NCI-H1417 (cell line): ENCODE data around the gene KSR1.

ENCODE experiments used
- DNase-seq, 3 experiments: peaks; one replicate each; lab custom pipeline; 2025; lab: John Stamatoyannopoulos, UW

The KSR1 gene

DNA sequence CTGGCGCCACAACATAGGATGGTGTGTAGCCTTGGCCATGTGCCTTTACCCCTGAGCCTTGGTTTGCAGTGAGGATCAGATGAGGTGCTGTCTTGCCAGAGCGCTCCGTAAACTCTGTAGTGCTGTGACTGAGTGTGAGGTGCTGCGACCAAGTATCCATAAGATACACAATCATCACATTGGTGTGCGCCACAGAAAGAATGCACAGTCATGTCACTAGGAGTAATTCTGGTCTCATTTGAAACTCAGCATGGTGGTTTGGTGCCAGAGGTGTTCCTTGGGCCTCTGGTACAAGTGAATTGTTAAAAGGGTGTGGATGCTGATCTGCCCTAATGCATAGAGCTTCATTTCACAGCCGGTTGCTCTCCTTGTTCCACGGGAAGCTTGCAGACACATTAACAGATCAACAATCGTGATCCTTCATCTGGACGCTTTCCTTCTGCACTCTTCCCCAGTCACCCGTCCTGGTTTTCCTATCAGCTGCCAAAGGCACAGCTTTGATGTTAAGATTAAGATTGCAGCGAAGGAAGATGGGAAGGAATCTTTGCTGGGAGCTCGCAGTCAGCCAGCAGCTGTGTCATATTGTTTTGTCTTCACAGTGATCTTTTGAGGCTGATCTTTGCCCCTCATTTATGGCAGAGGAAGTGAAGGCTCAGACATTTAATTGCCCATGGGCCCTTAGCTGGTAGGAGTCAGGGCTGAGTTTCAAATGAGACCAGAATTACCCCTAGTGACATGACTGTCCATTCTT, 79.1 kb downstream of the KSR1 start:
- DNase-seq: no peak

DNA sequence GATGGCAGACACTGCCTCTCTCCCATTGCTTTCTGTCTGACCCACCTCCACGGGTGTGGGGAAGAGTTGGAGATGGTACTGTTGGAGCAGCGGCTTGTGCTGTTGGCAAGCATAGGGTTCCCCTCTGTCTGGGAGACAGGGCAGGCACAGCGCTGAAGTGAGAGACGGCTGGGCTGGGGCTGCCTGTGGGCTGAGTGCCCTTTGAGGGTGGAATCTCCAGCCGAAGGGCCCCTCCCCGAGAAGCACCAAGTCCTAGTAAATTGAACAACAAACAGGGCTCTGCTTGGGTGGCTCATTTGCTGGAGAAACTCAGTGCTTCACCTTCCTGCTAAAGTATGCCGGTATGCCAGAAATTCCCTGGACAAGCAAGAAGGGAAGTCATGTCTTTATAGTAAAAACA, 79.7 kb downstream of the KSR1 start:
- no peak for DNase-seq

DNA sequence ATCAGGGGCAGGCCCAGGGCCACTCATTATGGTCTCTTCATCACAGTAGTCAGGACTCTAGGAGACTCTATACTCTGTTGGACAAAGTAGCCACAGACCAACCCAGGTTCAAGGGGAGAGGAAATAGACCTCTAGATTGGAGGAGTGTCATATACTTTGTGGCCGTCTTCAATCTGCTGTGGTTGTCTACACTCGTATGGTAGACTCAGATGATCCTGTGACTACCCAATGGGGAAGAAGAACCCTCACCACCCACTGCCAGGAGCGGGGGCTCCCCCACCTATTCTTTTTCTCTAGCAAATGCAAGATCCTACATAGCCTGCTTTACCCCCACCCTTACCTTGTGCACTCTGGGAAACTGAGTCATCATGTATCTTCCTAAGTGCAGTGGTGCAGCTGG, 80.5 kb downstream of the KSR1 start:
- no peak for DNase-seq

- no peak for DNase-seq
These were observed 82.1 kb downstream of the KSR1 start for GRCh38 chr17:27538156-27538955.

DNA sequence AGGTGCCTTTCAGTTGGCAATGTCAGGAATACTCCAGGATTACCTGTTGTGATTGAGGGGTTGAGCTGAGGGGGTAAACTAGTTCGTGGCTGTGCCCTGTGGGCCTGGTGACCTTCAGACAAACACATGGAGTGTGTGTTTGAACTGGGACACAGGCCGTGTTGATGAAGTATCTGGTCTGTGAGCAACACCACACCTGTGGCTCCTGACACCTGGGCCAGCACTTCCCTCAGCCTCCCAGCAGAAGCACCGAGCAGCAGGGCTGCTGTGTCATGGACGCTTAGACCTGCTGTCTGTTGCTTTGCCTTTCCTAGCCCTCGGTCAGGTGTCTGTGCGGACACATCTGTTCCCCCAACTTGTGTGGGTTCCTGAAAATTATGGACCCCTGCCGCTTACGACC, 82.9 kb downstream of the KSR1 start:
- no peak for DNase-seq

DNA sequence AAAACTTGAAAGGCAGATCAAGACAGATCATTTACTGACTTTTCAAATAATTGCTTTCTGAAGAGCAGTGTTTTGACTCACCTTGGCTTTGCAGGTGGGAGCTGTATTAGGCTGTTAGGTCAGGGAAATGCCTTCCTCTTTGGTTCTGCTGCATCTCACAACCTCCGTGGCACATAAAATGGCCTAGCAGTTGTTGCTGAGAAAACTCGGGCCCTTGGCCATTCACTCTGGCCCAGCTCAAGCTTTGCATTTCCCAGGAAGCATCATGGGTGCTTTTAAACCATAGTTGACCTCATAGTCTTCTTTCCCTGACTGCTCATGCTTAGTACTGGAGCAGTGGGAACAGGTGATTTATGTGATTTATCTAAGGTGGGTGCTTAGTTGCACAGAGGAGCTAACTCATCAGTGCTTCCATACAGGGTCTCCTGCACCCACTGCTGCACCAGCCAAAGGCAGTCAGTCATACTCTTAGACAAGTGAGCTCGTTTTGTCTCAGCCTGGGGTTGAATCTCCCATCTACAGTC, 83.6 kb downstream of the KSR1 start:
- DNase-seq: no peak

DNA sequence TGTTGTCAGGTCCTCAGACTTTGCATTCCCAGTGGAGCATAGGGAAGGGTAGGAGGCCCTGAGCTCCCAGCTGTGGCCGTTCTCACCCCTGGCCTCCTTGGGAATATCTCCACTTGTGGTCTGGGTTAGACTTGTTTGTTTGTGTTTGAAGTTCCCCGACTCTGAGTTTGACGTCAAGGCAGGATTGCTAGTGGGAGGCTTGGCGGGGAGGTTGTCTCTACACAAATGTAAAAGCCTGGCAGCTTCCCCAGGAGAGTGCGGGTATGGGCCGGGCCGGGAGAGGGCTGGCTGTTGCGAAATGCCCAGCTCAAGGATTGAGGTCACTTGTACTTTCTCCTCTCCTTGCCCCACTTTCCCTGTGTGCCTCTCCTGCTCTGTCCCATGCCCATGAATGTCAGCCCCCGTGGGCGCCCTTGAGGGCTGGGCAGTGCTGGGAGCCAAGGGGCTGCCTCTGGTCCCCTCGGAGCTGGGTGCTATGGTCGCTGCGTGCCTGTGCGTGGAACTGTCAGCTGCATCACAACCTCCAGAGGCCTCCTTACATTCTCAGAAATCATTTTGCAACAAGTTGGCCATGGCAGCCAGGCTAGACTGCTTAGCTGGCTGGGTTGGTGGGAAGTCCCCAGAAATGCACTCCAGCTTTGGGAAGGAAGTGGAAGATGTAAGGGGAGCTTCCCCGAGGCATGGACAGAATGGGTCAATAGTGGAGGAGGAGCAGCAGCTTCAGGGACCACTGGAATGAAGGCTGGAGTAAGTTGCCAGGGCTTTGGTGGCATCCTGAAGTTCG, 84.3 kb downstream of the KSR1 start:
- DNase-seq: no peak

GRCh38 chr17:27541301-27542023, 85.2 kb downstream of the KSR1 start:
- no peak for DNase-seq

- no peak for DNase-seq
These were observed 86.7 kb downstream of the KSR1 start for GRCh38 chr17:27542841-27543463.

GRCh38 chr17:27543464-27543856, 87.2 kb downstream of the KSR1 start:
- no peak for DNase-seq

GRCh38 chr17:27543958-27544349, 87.7 kb downstream of the KSR1 start:
- no peak for DNase-seq

DNA sequence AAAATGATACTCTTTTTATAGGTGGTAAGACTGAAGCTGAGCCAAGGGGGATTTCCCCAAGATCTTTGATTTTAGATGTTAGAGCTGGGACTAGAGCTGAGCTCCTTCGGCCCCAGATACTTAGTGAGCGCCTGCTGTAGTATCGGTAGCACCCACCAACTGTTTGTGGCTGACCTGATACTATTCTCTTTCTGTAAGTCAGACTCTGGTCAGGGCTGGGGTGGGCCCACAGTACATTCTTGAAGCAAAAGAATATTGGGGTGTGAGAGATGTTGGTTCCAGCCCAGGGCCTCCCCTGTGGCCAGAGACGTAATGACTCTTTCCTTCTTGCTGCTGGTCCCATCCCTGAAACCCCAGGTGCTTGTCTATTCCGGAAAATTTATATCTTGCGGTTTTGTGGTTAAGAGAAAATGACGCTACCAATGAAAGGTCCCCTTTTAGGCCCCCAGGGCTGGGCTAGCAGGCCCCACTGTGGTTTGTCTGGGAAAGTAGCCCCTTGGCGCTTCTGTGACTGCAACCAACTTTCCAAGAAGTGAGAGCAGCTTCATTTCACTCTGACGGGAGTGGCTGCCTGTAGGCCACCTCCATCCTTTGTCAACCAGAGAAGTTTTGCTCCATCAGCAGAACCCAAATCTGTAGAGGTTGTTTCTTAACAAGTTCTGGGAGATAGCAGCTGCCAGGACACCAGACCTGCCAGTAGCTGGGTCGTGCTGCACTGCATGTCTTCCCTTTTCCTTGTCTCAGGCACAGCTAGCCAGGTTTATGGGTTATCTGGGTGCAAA, 88.3 kb downstream of the KSR1 start:
- peak in 1 of 3 experiments; percentile 73 for DNase-seq

GRCh38 chr17:27545562-27546229, 89.4 kb downstream of the KSR1 start:
- DNase-seq: peak; percentile 53 to 90 (median 88)

- DNase-seq: peak in 1 of 3 experiments; percentile 11
These were observed 90.5 kb downstream of the KSR1 start for GRCh38 chr17:27546624-27547300.

DNA sequence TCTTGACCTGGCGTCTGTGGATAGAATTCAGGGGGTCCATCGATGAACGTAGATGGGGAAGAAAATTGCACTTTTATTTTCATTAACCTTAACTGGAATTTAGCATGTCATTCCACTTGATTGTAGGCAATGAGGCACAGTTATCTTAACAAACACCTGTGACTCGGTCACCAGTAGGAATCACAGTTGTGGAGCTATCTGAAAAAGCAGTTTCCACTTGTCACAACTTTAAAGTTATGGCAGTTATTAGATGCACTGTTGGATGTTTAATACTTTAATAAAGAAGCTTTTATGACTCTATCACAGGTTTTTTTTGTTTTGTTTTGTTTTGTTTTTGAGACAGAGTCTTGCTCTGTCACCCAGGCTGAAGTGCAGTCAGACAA, 91.0 kb downstream of the KSR1 start:
- no peak for DNase-seq

DNA sequence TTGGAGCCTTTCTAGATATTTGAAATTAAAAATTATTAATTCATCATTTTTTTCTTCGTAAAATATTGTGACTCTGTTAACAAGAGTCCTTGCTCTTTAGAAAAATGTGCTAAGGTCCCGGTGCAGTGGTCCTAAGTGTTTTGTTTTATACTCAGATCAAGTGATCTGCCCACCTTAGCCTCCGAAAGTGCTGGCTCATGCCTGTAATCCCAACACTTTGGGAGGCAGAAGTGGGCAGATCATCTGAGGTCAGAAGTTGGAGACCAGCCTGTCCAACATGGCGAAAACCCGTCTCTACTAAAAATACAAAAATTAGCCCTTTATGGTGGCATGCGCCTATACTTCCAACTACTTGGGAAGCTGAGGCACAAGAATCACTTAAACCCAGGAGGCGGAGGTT, 92.1 kb downstream of the KSR1 start:
- DNase-seq: no peak

GRCh38 chr17:27549251-27549893, 93.1 kb downstream of the KSR1 start:
- DNase-seq: no peak

DNA sequence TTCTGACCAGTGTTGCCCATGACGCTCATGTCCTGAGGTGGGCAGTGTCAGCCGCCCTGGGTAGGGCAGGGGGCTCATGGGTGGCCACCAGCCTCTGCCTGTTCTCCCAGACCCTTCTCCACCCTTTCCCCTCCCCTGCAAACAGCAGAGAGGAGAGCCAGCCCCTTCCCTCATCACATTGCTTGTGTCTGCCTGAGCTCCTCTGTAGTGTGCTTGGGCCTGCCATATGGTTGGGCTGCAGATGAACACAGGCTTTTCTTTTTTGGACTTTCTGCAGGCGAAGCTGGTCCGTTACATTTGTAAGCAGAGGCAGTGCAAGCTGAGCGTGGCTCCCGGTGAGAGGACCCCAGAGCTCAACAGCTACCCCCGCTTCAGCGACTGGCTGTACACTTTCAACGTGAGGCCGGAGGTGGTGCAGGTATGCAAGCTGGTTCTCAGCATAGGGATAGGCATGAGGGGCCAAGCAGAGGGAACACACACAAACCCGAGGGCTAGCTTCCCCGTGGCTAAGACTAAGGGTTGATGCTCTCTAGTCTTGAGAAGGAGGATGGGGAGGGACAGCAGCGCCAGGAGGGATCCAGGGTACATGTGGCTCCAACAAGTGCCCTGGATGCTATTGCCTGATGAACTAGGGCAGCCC, 94.2 kb downstream of the KSR1 start:
- no peak for DNase-seq
